HG02623 (cell line): ENCODE data around the gene CHCHD6.

Experiments
- ATAC-seq: cut with Tn5 transposase; IDR thresholded peaks from one replicate; pipeline ENCODE4 v1.9.1; 2021; ENCODE audit warnings: moderate library complexity; ENCODE audit not compliant: unreplicated experiment

The CHCHD6 gene

GRCh38 chr3:126970921-126971320 lies 266.9 kb downstream of the CHCHD6 start:
- ATAC-seq, result no peak

DNA sequence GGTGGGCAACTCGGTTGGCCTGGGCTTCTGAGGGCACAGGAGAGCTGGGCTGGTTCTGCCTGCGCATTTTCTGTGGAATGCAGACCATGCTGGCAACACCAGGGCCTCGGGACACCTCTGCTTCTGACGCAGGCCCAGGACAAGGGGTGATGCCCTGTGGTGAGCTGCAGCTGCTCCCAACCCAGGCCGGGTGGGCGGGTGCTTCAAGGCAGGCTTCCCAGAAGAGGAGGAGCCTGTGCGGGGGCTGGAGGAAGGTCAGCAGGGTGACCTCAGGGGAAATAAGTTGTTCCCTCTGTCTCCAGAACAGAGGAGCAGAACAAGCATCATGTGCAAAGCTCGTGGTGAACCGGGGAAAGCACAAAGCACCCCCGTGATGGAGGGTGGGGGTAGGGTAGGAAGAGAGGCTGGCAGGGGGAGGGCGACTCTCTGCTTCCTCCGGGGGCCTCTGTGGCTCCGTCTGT lies 267.9 kb downstream of the CHCHD6 start:
- ATAC-seq, result no peak

DNA sequence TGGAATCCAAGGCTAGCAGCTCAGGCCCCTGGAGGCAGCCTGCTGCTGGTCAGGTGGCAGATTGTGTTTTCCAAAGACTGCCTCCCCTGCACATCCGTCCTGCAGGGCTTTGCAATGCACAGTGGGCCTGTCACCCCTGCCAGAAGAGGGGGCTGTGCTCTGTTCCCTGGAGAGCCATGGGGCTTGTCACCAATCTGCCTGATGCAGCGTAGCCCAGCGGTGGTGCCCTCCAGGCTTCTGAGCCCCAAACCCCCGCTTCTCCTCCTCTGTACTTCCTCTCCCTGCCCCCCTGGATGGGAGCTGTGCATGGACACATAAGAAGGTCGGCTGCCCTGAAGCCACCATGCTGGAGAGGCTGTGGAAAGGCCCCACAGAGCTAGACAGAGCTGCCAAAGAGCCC lies 268.8 kb downstream of the CHCHD6 start:
- no peak for ATAC-seq

DNA sequence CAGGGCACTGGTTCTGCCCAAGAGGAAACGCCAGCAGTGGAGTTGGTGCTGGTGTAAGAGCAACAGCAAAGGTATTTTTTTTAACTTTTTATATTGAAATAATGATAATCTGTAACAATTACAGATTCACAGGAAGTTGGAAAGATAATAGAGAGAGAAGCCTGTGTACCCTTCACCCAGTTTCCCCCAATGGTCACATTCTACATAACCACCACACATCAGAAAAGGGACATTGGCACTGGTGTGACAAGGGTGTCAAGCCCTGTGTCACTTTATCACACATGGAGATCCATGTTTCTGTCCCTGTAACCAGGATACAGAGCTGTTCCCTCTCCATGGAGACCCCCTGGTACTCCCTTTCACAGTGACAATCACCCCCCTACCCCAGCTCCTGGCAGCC lies 269.8 kb downstream of the CHCHD6 start:
- ATAC-seq, result no peak

DNA sequence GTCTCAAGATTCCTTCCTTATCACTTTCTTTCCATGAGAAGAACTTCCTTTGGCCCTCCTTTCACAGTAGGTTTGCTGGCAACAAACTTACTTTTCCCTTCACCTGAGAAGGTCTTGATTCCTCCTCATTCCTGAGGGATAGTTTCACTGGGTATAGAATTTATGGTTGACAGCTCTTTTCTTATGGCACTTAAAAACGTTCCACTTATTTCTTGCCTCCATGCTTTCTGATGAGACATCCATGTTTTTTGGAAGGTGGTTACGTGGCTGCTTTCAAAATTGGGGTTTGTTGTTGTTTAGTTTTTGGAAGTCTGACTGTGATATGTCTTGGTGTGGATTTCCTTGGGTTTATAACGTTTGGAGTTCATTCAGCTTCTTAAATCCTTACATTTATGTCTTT lies 270.7 kb downstream of the CHCHD6 start:
- ATAC-seq, result no peak

GRCh38 chr3:126976906-126977305 lies 272.9 kb downstream of the CHCHD6 start:
- ATAC-seq, result no peak

- ATAC-seq, result no peak
Observed at GRCh38 chr3:126977821-126978220, 273.8 kb downstream of the CHCHD6 start.

DNA sequence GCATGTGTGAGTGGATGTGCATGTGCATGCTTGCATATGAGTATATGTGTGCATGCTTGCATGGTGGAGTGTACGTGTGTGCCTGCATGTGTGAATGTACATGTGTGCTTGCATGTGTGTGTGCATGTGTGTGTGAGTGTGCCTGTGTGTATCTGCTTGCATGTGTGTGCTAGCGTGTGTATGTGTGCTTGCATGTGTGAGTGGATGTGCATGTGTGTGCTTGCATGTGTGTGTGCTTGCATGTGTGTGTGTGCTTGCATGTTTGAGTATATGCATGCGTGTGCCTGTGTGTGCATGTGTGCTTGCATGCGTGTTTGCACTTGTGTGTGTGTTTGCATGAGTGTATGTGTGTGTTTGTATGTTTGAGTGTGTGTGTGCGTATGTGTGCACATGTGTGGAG lies 274.3 kb downstream of the CHCHD6 start:
- no peak for ATAC-seq

GRCh38 chr3:126979046-126979628 lies 275.1 kb downstream of the CHCHD6 start:
- no peak for ATAC-seq

DNA sequence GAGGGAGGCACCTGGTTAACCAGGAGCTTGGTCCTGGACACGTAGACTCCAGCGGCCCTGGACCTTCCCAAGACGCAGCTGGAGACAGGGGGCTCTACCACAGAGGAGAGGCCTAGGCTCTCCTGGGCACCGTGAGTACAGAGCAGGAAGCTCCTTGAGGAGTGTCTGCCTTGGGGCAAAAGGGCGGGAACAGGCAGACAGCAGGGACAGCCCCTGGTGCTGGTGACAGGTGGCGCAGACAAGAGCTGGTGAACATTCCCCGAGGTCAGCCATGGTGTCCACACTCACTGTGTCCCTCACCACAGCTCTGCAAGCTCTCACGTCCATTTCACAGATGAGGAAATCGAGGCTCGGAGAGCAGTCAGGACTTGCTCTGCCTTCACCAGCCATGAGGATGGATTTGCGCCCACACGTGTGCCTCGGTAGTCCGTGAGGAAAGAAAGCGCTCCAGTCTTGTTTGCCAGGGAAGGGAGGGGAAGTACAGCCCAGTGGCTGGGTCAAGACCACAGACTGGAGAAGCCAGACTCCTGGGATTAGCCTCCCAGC lies 276.3 kb downstream of the CHCHD6 start:
- ATAC-seq, result no peak

DNA sequence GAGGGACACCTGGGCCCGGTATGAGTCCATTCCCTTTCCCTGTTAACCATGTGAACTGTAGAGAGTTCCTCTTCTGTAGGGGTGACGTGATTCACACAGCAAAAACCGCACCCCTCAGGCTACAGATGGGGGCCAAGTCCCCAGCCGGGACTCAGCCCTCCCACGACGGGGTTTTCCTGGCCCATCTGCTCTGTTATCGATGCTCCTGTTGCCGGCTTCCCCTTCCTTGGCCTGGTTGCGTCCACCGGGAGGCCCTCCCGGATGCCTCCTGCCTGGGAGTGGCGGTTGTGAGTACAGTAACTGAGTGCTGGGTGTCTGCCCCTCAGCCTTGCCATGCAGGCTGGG lies 278.1 kb downstream of the CHCHD6 start:
- ATAC-seq, result peak; percentile 30

DNA sequence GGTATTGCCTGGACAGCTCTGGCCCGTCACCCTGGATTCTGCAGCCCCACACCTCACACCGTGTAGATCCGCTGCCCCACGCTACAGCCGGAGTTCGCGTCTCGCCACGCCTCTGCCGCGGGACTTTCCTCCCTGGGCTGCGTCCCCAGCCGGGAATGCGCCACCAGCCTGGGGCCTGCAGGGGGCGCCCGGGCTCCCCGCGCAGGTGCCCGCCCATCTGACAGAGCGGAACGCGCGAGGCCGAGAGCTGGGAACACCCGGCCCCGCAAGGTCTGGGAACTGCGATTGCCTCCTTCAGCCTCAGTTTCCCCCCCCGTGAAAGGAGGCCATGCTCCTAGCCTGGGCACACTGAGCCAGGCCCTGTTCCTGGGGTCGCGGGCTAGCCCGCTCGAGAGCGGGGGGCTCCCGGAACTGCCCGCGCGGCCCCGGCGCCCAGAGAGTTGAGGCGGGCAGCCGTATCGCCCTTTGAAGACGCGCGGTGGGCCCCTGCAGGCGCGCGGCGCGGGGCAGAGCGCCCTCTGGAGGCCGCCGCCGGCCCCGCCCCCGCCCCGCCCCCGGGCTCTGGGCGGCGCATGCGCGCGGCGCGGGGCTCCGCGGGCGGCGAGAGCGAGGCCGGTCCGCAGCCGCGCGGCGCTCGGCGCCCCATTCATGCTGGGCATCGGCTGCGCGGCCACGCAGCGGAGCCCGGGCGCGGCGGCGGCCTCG lies 278.6 kb downstream of the CHCHD6 start, which contains the start of gene PLXNA1:
Gene PLXNA1, plus strand, starts transcription at position 645 of the 705 bp plus-strand sequence. CDS start 5,479 bp downstream, outside the sequence.
- ATAC-seq, result peak; percentile 70

GRCh38 chr3:126983276-126983652 lies 279.2 kb downstream of the CHCHD6 start:
- ATAC-seq, result peak; percentile 8

- no peak for ATAC-seq
Observed at GRCh38 chr3:126983653-126984390, 279.8 kb downstream of the CHCHD6 start.

DNA sequence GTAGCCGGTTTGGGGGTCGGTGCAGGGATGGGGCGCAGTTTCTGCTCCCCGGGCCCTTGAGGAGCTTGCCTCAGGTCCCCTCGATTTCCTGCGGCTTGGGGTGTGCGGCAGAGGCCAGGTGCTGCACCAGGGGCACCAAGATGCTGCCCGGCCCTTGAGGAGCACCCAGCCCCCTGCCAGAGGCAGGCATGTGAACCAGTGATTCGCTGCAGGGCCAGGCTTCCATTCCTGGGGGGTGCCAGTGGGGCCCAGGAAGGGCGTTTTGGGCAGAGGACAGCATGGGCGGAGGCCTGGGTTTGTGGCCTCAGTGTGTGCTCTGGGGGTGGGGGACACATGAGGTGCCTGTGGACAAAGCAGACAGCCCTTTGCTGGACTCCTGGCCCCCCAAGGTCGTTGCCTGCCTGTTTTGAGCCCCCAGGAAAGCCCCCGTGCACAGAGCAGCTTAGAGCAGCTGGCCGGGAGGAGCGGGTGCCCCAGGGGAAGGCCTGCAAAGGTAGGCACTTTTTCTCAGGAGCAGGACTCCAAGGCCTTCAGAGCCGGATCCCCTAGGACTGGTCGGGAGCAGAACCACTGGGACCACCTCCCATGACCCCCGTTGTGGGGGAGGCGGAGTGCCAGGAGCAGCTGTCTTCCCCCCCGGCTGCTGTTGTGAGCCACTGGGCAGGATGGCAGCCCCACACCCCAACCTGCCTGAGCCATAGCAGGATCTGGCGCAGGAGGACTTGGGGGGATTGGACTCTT lies 280.5 kb downstream of the CHCHD6 start:
- ATAC-seq, result no peak

- no peak for ATAC-seq
Observed at GRCh38 chr3:126985132-126985985, 281.3 kb downstream of the CHCHD6 start.

- no peak for ATAC-seq
Observed at GRCh38 chr3:126986001-126986400, 282.0 kb downstream of the CHCHD6 start.

DNA sequence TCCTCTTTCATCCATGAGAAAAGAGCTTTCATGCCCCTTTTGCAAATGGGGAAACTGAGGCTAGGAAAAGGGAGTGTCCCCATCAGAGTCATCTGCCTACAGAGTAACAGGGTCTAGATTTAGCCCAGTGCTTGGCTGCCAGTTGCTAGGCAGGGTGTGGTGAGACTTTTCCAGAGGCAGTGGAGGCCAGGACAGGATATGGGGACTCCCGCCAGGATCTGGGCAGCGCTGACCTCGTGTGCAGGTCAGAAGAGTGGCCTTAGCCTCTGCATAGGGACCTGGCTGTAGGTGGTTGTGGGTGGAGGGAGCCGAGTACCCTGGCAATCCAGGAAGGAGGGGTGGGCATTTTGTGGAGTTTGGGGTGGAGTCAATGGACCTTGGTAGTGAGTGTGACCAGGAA lies 283.1 kb downstream of the CHCHD6 start:
- no peak for ATAC-seq

DNA sequence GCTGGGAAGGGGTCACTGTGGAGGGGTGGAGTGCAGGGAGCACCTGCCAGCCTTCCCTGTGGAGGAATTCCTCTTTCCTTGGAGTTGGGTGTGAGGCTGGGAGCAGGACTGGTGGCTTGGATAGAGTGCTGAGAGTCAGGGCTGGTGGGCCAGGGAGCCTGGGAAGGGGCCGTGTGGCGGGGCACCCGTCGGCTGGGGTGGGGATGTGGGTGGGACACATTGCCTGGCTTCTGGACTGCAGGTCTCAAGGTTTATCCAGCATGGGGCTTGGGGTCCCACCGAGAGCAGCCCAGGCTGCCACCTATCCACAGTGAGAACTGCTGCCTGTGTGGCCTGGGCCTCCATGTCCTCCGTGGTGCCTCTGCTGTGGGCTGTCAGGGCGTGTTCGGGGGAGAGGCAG lies 283.6 kb downstream of the CHCHD6 start:
- no peak for ATAC-seq

- no peak for ATAC-seq
Observed at GRCh38 chr3:126988451-126989021, 284.5 kb downstream of the CHCHD6 start.
